ENCODE results near the gene PGAP2. TPM values are rescaled to one million over a fixed set of nuclear protein-coding genes. Genes with fewer than 3 reads are reported as not detected.

Gene PGAP2
- total and polyA plus RNA-seq, 2 of the 13 experiments (the other 11 are each of a cell fraction or from before 2014, with no cell fraction given) = 21.5 to 47.8 TPM

GRCh38 chr11:3807909-3808860 lies at the start of gene PGAP2 (continued):
- TF ChIP-seq THAP9 (CRISPR knock-in tag; IDR thresholded peaks at IDR 0.05; ENCODE audit: borderline replicate concordance) = no peak
- no peak for TF ChIP-seq NFRKB (IDR thresholded peaks at IDR 0.05)
- no peak for TF ChIP-seq ZNF83 (CRISPR knock-in tag; IDR thresholded peaks at IDR 0.05; ENCODE audit: borderline replicate concordance)
- TF ChIP-seq ZC3H4 (CRISPR knock-in tag; IDR thresholded peaks at IDR 0.05; ENCODE audit: borderline replicate concordance) = no peak
- 0 out of 2 replicates have a peak, but pooled peaks have one; percentile 12 for TF ChIP-seq HNF1B (CRISPR knock-in tag; IDR thresholded peaks at IDR 0.05)
- TF ChIP-seq HDAC1 (CRISPR knock-in tag; IDR thresholded peaks at IDR 0.05) = 0 out of 2 replicates have a peak, but pooled peaks have one; percentile 18
- no peak for TF ChIP-seq REPIN1 (CRISPR knock-in tag; IDR thresholded peaks at IDR 0.05; ENCODE audit: borderline replicate concordance, low read depth)
- peak; percentile 25; the same call in 1 of the 2 replicates for TF ChIP-seq ZNF547 (CRISPR knock-in tag; IDR thresholded peaks at IDR 0.05)
- 0 out of 2 replicates have a peak, but pooled peaks have one; percentile 44 for TF ChIP-seq PATZ1 (CRISPR knock-in tag; IDR thresholded peaks at IDR 0.05)
- TF ChIP-seq SAP130 (CRISPR knock-in tag; IDR thresholded peaks at IDR 0.05; ENCODE audit: low read depth) = peak; percentile 26
- TF ChIP-seq ZNF646 (CRISPR knock-in tag; IDR thresholded peaks at IDR 0.05) = no peak
- TF ChIP-seq HNRNPLL (IDR thresholded peaks at IDR 0.05; ENCODE audit: low read depth, low read length, poor library complexity, severe bottlenecking) = peak; percentile 77
- no peak for TF ChIP-seq ZNF496 (CRISPR knock-in tag; IDR thresholded peaks at IDR 0.05; ENCODE audit: insufficient replicate concordance)

All from HepG2 (cell line).